ENCODE measurements around the gene CLSTN2.

CLSTN2 gene

DNA sequence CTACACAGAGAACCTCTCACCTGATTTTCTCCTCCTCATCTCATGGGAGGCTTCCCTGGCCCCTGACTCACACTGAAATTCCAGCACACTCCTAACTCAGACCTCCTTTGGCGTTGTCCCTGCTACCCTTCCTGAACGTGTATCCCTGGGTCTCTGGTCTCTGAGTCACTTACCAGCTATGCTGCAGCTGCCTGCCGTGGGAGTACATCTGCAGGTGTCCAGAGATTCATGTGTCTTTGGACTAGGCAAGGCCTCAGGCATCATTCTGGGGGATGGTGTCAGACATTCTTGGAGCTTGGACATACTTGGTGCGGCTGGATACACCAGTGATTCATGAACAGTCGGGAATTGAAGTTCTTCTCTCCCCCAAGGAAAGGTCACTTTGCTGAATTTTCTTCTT is 594.1 kb downstream of the CLSTN2 start:
- DNase-seq, result no peak

DNA sequence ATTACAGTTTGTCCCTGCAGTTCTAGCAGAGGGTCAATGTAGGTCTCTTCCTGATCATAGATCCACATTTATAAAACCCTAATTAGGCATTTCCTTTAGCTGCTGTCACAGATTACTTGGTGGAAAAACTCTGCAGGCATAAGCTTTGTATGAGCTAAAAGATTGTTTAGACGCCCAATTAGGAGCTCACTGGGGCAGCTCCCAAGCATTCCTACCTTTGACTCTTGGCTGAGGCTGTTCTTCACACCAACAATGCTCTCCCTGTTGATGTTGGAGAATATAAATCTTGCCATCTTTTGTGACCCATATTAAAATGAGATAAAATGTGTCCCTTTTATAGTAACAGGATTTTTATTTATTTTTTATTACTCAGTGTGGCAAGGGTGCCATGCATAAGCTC is 594.6 kb downstream of the CLSTN2 start:
- DNase-seq, result no peak

DNA sequence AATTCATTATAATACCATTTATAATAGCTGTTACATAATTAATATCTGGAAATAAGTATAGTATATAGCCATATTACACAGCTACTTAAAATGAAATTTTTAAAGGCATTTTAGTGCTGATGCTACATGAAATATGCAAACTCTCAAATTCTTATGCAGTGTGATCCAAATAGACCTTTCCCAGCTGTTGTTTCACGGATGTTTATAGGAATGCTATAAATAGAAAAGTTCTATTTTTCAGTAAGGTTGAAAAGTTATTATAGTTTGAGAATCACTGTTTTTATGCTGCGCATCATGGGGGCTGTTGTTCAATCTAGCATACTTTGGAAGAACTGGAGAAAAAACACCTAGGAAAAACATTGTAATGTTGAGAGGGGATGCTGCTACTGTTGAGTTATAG is 595.1 kb downstream of the CLSTN2 start:
- DNase-seq, result no peak

GRCh38 chr3:140530603-140531002 is 595.6 kb downstream of the CLSTN2 start:
- DNase-seq, result no peak

DNA sequence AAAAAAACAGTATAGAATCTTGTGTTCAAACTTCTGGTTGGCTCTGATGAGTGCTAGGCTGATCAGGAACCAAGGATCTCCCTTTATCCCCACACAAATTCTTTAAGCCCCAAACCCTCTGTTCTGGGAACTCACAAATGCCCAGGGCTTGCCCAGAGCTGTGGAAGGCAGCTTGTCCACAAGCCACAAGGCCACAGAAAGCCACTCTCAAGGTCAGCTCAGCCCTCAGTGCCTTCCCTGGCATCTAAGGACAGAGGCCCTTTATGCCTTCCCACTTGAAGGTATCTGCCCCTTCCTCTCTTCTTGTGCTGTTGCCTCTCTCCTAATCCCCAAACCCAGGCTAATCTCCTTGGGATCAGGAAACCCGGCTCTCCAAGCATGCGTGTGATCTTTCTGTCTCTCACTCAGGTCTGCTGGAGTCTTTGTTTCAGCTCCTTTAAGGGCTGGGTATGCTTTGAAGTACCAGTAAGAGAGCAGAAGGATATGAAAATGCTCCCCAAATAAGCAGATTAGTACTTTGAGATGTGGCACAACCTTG is 597.9 kb downstream of the CLSTN2 start:
- DNase-seq, result no peak

- DNase-seq, result no peak
Measured at GRCh38 chr3:140536926-140537726, 602.1 kb downstream of the CLSTN2 start.

DNA sequence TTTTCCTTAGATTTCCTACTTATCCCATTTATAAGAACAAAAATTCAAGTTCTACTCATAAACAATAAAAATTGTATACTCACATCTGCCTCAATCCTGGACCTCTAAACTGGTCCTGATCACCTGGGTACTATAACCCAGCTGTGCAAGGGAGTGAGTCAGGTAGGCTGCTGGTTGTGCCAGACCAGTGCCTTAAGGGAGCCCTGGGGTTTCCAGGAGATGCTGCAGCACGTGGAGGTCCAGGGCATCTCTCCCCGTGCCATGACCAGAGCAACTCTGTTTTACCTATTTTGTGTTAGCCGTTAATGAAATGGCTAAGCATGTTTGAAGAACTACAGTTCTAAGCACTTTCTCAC is 602.7 kb downstream of the CLSTN2 start:
- DNase-seq, result no peak

- no peak for DNase-seq
Measured at GRCh38 chr3:140540262-140540661, 605.3 kb downstream of the CLSTN2 start.

- no peak for DNase-seq
Measured at GRCh38 chr3:140541975-140542653, 607.1 kb downstream of the CLSTN2 start.

DNA sequence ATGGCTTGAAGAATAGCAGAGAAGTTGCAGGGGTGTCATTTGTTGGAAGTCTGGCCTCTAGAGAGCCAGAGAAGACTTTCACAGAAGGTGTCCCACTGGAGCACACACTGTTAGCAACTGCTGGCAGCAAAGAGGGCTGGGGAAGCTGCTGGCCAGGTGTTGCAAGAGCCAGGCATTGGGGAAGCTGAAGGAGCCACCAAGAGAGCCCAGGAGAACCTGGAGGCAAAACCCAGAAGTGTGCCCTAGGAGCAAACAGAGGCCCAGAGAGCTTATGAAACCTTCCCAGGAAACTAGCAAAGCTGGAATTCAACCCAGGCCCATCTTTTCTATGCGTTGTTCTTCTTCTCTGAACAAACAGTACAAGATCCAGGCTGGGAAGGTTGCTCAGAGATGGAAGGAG is 610.2 kb downstream of the CLSTN2 start:
- DNase-seq, result no peak

DNA sequence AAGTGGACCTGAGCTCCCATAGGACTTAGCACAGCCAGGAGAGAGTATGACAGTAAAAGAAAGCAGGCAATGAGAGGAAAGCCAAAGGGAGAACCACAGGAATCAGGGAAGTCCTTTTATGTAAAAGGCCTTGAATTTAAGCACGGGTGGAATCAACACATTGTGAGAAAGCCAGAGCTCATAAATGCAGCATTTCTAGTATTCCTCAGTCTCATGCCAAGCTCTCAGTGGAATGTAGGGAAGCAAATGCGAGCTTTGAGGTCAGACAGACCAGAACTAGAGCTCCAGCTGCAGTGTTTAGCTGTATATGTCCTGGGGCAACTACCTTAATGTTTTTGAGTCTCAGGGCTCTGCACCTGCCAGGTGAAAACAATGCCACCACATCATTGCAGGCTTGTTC is 610.8 kb downstream of the CLSTN2 start:
- DNase-seq, result no peak

- DNase-seq, result no peak
Measured at GRCh38 chr3:140546649-140547048, 611.7 kb downstream of the CLSTN2 start.

GRCh38 chr3:140552403-140552802 is 617.4 kb downstream of the CLSTN2 start:
- DNase-seq, result no peak

GRCh38 chr3:140552898-140553297 is 617.9 kb downstream of the CLSTN2 start:
- DNase-seq, result no peak

GRCh38 chr3:140553591-140553990 is 618.6 kb downstream of the CLSTN2 start:
- no peak for DNase-seq

- DNase-seq, result no peak
Measured at GRCh38 chr3:140555666-140556065, 620.7 kb downstream of the CLSTN2 start.

DNA sequence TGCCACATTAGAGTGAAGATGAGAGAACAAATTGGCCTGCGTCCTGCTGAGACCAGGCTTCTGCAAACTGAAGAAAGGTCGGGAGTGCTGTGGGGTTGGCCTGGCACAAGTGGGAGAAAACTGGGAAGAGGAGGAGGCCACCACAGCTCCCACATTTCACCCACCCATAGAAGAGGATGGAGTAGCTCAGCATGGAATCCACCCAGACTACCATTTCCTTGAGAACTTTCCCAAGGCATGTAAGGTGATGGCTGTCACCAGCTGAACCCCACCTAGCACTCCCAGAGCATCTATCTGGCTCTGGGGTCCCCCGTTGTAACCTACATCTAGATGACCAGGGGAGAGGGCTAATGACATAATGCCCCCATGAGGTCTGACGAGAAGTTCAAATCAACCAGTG is 622.5 kb downstream of the CLSTN2 start:
- DNase-seq, result no peak

GRCh38 chr3:140559546-140559945 is 624.6 kb downstream of the CLSTN2 start:
- DNase-seq, result no peak

DNA sequence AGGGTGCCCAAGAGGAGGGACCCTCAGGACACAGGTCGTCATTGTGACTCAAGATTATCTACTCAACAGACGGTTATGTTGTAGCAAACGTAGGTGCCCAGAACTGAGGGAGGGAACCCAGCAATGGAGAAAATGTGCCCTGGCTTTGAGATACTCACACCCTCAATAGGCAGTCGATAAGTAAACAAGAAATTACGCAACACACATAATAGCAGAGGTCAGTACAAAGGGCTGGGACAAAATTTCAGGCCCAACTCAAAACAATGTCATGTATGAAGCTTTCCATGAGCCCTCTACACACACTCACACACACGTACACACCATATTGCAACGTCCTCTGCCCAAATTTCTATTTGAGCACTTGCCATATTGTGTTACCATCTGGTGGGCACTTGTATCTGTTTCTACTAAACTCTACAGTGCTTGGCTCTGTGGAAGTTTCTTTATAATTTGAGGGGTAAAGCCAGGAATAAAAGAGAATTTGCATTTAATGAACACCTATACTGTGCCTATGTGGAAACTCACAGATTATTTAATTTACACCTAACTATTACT is 628.3 kb downstream of the CLSTN2 start:
- DNase-seq, result no peak

DNA sequence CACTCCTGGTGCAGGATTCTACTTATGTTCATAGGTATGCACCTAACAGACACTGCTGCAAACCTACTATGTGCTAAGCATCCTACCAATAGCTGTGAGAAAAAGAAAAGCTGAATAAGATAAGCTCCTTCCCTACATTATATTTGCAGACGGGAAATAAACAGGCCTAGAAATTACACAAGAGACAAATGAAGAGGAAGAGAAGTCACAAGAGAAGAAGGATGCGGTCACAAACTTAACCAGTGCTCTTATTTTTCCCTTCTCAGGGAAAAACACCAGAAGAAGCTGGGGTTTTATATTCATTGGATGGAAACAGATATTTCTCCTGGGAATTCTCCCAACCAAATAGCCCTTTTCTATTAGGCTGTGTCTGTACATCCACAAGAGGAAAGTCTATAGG is 633.1 kb downstream of the CLSTN2 start:
- DNase-seq, result no peak

- DNase-seq, result no peak
Measured at GRCh38 chr3:140568842-140569520, 634.0 kb downstream of the CLSTN2 start.

DNA sequence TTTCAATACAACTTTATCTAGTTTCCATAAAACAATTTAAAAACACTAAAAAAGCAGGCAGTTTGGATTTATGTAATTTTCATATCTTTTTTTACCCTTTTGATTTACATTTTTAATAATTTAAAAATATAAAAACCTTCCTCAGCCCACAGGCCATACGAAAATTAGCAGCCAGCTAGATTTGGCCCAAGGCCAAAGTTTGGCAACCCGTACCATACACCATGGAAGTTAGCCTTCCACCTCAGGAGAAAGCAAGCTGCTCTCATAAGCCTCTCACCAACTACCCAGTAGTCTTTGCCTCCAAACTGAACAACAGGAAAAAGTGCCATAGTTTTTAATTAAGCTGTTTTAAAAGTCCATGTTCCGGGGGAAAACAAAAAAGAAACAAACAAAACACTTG is 635.6 kb downstream of the CLSTN2 start:
- DNase-seq, result no peak

- no peak for DNase-seq
Measured at GRCh38 chr3:140571836-140572235, 636.9 kb downstream of the CLSTN2 start.

GRCh38 chr3:140572334-140572733 is 637.3 kb downstream of the CLSTN2 start:
- DNase-seq, result no peak
